ENCODE measurements around the gene ZNF566. TPM values are rescaled to one million over a fixed set of nuclear protein-coding genes. Genes with fewer than 3 reads are reported as not detected.
A peak's percentile ranks its signal among the peaks of the same experiment; 100 is the strongest.
"Not testable (repeated sequence)": the region's sequence is repeated elsewhere in the genome, so short reads cannot be mapped to it uniquely, and the experiment has no call there.

Gene ZNF566
- total and polyA plus RNA-seq, 2 of the 13 experiments (the other 11 are each of a cell fraction or from before 2014, with no cell fraction given) = 4.8 to 13.7 TPM

- no peak for TF ChIP-seq HNRNPUL1 (IDR thresholded peaks at IDR 0.05; ENCODE audit: low read depth, low read length)
- TF ChIP-seq PAF1 (CRISPR knock-in tag; IDR thresholded peaks at IDR 0.05) = no peak
Observed at GRCh38 chr19:36497001-36497400, 7.6 kb upstream of the ZNF566 start (continued).

- in situ Hi-C loops (cut with HindIII; ENCODE audit: extremely low pct_ligation_motif_present, low pct_unique_long_range_greater_than_20kb); H3K27me3 ChIP-seq (ENCODE audit: control insufficient read depth in 1 of 2, insufficient read depth in 2 of 2, low read length in 2 of 2); H2AFZ ChIP-seq (ENCODE audit: low read length); H4K20me1 ChIP-seq (ENCODE audit: insufficient read depth, low read length); BruUV-seq (replicated peaks); H3K4me1 ChIP-seq (ENCODE audit: insufficient read depth, low read length); H3K4me2 ChIP-seq (ENCODE audit: low read depth, low read length); ATAC-seq; H3K36me3 ChIP-seq (replicated peaks in 1 of 2; ENCODE audit: control insufficient read depth in 1 of 2, insufficient read depth in 2 of 2, low read length in 2 of 2); H3K4me3 ChIP-seq (replicated peaks in 1 of 3; ENCODE audit: insufficient read depth in 1 of 3, low read depth in 2 of 3, low read length in 3 of 3); H3K9ac ChIP-seq (ENCODE audit: insufficient read depth, low read depth, low read length); H3K27ac ChIP-seq (ENCODE audit: extremely low read length, insufficient read depth, low read length): not testable (repeated sequence)
- Histone ChIP-seq H3K79me2 (ENCODE audit: insufficient read depth, low read length) (peaks cover 12% of the 10 kb centered on the region), H3K9me3 (ENCODE audit: low read length) (peaks cover 18% of the 10 kb centered on the region)
- ChIA-PET POLR2A (interaction anchor here (1.0 kb wide), 1 partner anchor 36 kb away, joined by 3 read pairs; the partner anchor contains the start of gene ZNF260), CTCF (ENCODE audit: low intra/inter-chr PET ratio, low total read pairs) (interaction anchor here (0.9 to 1.1 kb wide), 2 partner anchors 178 to 365 kb away, joined by 3 read pairs; no protein-coding TSS in a partner anchor)
- 54% methylated on average over 18 of the region's 18 CpGs for WGBS (ENCODE audit: low lambda C conversion rate)
- FAIRE-seq = peak; percentile 56
- peak; percentile 58 for DNase-seq (ENCODE audit: low spot score)
- intact Hi-C loops (cut with micrococcal nuclease; ENCODE audit: unreplicated experiment) = loop anchor here (10.0 kb wide), 1 partner anchor 368 kb away; no protein-coding TSS in a partner anchor
- TF ChIP-seq KDM2A (CRISPR knock-in tag; IDR thresholded peaks at IDR 0.05; ENCODE audit: borderline replicate concordance, low read depth) (peak; percentile 79; the same call in 1 of the 2 replicates), SMC3 (IDR thresholded peaks at IDR 0.05; ENCODE audit: low read length) (peak; percentile 81), CBX5 (CRISPR knock-in tag; IDR thresholded peaks at IDR 0.05; ENCODE audit: borderline replicate concordance) (peak; percentile 76; the same call in 1 of the 2 replicates), ZMYM4 (CRISPR knock-in tag; IDR thresholded peaks at IDR 0.05) (peak; percentile 35; the same call in 1 of the 2 replicates), RAD21 (CRISPR knock-in tag; IDR thresholded peaks at IDR 0.05) (peak; percentile 73), ZNF280B (CRISPR knock-in tag; IDR thresholded peaks at IDR 0.05; ENCODE audit: borderline replicate concordance) (peak; percentile 95), RBAK (CRISPR knock-in tag; IDR thresholded peaks at IDR 0.05) (0 out of 2 replicates have a peak, but pooled peaks have one; percentile 29), SALL1 (CRISPR knock-in tag; IDR thresholded peaks at IDR 0.05) (peak; percentile 21; the same call in 1 of the 2 replicates), ZNF143 (CRISPR knock-in tag; IDR thresholded peaks at IDR 0.05) (peak; percentile 38; the same call in 1 of the 2 replicates)
- TF ChIP-seq, protein P1, sequence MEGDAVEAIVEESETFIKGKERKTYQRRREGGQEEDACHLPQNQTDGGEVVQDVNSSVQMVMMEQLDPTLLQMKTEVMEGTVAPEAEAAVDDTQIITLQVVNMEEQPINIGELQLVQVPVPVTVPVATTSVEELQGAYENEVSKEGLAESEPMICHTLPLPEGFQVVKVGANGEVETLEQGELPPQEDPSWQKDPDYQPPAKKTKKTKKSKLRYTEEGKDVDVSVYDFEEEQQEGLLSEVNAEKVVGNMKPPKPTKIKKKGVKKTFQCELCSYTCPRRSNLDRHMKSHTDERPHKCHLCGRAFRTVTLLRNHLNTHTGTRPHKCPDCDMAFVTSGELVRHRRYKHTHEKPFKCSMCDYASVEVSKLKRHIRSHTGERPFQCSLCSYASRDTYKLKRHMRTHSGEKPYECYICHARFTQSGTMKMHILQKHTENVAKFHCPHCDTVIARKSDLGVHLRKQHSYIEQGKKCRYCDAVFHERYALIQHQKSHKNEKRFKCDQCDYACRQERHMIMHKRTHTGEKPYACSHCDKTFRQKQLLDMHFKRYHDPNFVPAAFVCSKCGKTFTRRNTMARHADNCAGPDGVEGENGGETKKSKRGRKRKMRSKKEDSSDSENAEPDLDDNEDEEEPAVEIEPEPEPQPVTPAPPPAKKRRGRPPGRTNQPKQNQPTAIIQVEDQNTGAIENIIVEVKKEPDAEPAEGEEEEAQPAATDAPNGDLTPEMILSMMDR (CRISPR knock-in tag; IDR thresholded peaks at IDR 0.05) = peak; percentile 86
- TF ChIP-seq, protein P2, sequence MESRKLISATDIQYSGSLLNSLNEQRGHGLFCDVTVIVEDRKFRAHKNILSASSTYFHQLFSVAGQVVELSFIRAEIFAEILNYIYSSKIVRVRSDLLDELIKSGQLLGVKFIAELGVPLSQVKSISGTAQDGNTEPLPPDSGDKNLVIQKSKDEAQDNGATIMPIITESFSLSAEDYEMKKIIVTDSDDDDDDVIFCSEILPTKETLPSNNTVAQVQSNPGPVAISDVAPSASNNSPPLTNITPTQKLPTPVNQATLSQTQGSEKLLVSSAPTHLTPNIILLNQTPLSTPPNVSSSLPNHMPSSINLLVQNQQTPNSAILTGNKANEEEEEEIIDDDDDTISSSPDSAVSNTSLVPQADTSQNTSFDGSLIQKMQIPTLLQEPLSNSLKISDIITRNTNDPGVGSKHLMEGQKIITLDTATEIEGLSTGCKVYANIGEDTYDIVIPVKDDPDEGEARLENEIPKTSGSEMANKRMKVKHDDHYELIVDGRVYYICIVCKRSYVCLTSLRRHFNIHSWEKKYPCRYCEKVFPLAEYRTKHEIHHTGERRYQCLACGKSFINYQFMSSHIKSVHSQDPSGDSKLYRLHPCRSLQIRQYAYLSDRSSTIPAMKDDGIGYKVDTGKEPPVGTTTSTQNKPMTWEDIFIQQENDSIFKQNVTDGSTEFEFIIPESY (CRISPR knock-in tag; IDR thresholded peaks at IDR 0.05) = peak; percentile 71
Observed at GRCh38 chr19:36492689-36493453, 3.5 kb upstream of the ZNF566 start.
